Activated CD8-positive, alpha-beta memory T cell treated with anti-CD3 and anti-CD28 coated beads, Interleukin-2, amount 10 ng/mL, durations not matched to agents 7 days and 5 days (primary cell): ENCODE measurements around the gene LMO2. TPM values are rescaled to one million over a fixed set of nuclear protein-coding genes. Genes with fewer than 3 reads are reported as not detected.
"Not testable (repeated sequence)": the region's sequence is repeated elsewhere in the genome, so short reads cannot be mapped to it uniquely, and the experiment has no call there.

Source experiments
- ATAC-seq: fragments of 150-1000 bp; cut with Tn5 transposase; one replicate; pipeline ENCODE4 v1.10.0; 2021; ENCODE audit warnings: moderate library complexity
- CTCF ChIA-PET: fragments of 350-600 bp; sonication (Branson Sonifier 250); formaldehyde crosslinking; loops from one replicate; lab custom pipeline; 2021; ENCODE audit warnings: antibody characterized with exemption; lab: Charles Lee
- DNase-seq: peaks from one replicate; pipeline ENCODE4 v3.0.0-alpha.2; 2020
- H3K27ac Mint-ChIP-seq: one replicate; pipeline ENCODE4 v1.8.0; 2021; ENCODE audit warnings: mild to moderate bottlenecking, mixed read lengths
- H3K27me3 Mint-ChIP-seq: one replicate; pipeline ENCODE4 v1.8.0; 2021; ENCODE audit warnings: mixed read lengths
- H3K36me3 Mint-ChIP-seq: one replicate; pipeline ENCODE4 v1.8.0; 2021; ENCODE audit warnings: mild to moderate bottlenecking, mixed read lengths
- H3K4me1 Mint-ChIP-seq: one replicate; pipeline ENCODE4 v1.8.0; 2021; ENCODE audit warnings: mixed read lengths
- H3K4me3 Mint-ChIP-seq: one replicate; pipeline ENCODE4 v1.8.0; 2021; ENCODE audit warnings: mild to moderate bottlenecking, moderate library complexity, mixed read lengths
- H3K9me3 Mint-ChIP-seq: one replicate; pipeline ENCODE4 v1.8.0; 2022; ENCODE audit warnings: low read depth, mixed read lengths
- total RNA-seq, 2 experiments: library from RNA; stranded (reverse); gene quantifications; one replicate each; pipeline ENCODE4 v1.2.3, GENCODE V29; 2021

Gene LMO2
- total RNA-seq, result not detected

DNA sequence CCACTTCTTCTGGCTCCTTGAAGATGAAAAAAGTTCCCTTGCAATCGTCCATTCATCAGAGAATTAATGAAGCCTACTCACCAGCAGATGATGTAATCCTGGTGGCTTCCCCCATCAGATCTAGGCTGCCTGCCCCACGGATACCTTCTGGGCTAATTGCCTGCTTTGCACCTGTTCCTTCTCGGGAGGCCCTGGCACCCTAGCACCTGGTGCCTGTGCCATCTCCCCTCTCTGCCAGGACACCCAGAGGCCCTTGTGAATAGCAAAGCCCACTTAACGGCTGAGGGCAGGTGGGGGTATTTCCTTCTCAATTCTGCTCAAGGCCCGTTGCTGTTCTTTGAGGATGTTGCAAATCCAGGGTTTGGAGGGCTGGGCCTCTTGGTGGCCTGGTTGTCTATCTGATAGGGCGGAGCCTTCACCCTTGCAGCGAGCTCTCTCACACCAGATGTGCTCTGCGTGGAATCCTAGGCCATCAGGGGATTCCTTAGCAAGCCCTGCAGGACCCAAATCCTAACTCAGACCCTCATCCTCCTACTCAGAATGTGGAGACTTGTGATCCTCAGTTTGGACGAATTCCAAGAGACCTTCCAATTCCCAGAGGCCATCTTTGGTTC lies at the start of gene LMO2:
Gene LMO2 (minus strand): TSS at position 363 of the 614 bp plus-strand sequence. CDS start 22,360 bp downstream, outside the sequence.
- CTCF ChIA-PET, result interaction anchor here (1.4 kb wide), 1 partner anchor 96 kb away, joined by 5 read pairs; no protein-coding TSS in a partner anchor
- Mint-ChIP-seq H3K9me3 (no peaks in the 10 kb centered on the region), H3K4me1 (peaks cover 21% of the 10 kb centered on the region), H3K27ac (no peak within 1 kb of the TSS), H3K36me3 (no peaks in the 10 kb centered on the region), H3K27me3 (peaks cover 88% of the 10 kb centered on the region), H3K4me3 (no peak within 1 kb of the TSS)
- DNase-seq (no peak), ATAC-seq (no peak)

GRCh38 chr11:33940538-33940815 lies 48.6 kb upstream of the LMO2 start:
- Mint-ChIP-seq H3K27ac (no peak overlapping the region), H3K4me1 (no peaks in the 10 kb centered on the region), H3K4me3 (no peak overlapping the region), H3K27me3 (no peaks in the 10 kb centered on the region), H3K9me3 (no peaks in the 10 kb centered on the region), H3K36me3 (no peaks in the 10 kb centered on the region)
- DNase-seq, result no peak
- no peak for ATAC-seq
- CTCF ChIA-PET, result no interaction called here

DNA sequence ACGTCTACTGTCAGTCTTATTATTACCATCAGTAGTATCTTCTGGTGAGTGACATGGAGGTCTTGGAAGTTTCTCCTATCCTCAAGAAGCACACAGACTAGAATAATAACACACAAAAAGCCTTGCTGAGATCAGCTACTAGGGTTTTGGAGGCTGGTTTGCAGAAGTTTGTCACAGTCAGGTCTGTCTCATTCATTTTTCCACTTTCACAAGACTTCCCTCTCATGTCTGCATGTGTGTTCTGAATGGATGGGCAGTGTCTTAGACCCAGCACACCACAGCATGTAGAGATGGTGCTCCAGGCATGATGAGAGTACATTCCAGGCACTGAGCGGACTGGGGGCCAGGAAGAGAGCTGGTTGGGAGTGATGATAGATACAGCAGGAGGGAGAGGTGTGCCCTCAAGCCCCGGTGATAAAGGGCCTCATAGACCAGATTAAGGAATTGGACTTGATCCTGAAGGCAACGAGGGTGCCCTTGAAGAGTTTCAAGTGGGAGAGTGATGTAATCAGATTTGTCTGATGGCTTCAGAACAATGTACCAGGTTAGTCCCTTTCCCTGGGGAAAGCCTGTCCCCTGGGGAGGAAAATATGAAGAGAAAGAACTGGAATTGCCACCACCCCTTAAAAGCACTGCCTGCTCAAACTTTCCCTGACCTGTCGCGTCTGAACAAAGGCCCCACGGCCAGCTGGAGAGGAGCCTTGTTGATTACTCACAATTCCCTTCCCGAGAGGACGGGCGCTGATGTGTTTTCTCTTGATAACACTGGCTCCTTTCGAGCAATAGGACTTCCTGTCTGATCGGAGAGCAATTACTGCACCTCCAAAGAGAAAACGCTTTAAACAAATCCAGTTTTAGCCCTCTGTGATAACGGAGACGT lies 45.1 kb upstream of the LMO2 start:
- no peaks in the 10 kb centered on the region for H3K36me3 Mint-ChIP-seq
- DNase-seq (no peak), ATAC-seq (no peak)
- peaks cover 3% of the 10 kb centered on the region for H3K9me3 Mint-ChIP-seq
- no peak overlapping the region for H3K4me3 Mint-ChIP-seq
- CTCF ChIA-PET, result no interaction called here
- H3K27ac Mint-ChIP-seq, result no peak overlapping the region
- no peaks in the 10 kb centered on the region for H3K27me3 Mint-ChIP-seq
- H3K4me1 Mint-ChIP-seq, result no peaks in the 10 kb centered on the region

DNA sequence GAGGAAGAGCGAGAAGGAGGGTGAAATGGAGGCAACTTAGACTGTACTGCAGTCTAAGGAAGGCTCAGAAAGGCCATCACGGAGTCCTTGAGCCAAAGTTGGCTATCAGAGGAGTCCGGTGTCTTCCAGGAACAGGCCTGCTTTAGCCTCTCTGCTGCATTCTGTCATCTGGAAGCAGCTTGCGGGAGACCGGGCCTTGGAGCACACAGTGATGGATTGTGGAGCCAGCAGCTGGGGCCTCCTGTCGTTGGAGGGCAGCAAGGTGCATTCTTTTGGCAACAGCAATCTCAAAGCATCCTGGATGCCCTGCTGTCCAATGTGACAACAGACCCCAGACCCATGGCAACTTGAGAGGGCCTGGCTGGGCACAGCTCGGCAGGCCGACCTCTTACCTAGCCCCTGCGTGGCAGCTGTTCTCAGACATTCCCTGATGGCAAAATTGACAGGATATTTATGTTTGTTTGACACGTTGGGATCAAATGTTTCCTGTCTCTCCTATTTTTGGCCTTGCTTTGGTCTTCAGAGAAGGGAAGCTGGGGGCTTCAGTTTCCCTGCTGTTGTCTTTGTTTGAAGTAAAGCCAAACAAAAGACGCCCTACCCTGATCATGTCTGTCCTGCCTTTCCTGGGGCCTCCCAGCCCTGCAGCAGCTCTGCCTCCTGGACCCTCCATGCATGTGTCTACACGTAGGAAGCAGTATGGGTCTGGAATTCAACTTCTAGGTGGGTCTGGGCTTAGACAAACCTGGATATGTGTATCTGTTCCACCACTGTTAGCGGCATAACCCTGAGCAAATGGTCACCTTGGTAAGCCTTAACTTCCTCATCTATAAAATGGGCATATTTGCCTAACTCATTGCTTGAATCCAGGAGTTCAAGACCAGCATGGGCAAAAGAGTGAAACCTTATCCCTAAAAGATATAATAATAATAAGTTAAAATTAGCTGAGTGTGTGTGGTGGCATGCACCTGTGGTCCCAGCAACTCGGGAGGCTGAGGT lies 43.9 kb upstream of the LMO2 start:
- DNase-seq, result no peak
- no peaks in the 10 kb centered on the region for H3K36me3 Mint-ChIP-seq
- H3K4me1 Mint-ChIP-seq, result no peaks in the 10 kb centered on the region
- peaks cover 4% of the 10 kb centered on the region for H3K27me3 Mint-ChIP-seq
- CTCF ChIA-PET, result no interaction called here
- no peak overlapping the region for H3K4me3 Mint-ChIP-seq
- no peak for ATAC-seq
- peaks cover 3% of the 10 kb centered on the region for H3K9me3 Mint-ChIP-seq
- no peak overlapping the region for H3K27ac Mint-ChIP-seq

- DNase-seq (no peak), ATAC-seq (no peak)
- peaks cover 4% of the 10 kb centered on the region for H3K27me3 Mint-ChIP-seq
- CTCF ChIA-PET, result no interaction called here
- no peak overlapping the region for H3K4me3 Mint-ChIP-seq
- peaks cover 3% of the 10 kb centered on the region for H3K9me3 Mint-ChIP-seq
- no peak overlapping the region for H3K27ac Mint-ChIP-seq
- no peaks in the 10 kb centered on the region for H3K36me3 Mint-ChIP-seq
- no peaks in the 10 kb centered on the region for H3K4me1 Mint-ChIP-seq
Measured at GRCh38 chr11:33935005-33935404, 43.1 kb upstream of the LMO2 start.

DNA sequence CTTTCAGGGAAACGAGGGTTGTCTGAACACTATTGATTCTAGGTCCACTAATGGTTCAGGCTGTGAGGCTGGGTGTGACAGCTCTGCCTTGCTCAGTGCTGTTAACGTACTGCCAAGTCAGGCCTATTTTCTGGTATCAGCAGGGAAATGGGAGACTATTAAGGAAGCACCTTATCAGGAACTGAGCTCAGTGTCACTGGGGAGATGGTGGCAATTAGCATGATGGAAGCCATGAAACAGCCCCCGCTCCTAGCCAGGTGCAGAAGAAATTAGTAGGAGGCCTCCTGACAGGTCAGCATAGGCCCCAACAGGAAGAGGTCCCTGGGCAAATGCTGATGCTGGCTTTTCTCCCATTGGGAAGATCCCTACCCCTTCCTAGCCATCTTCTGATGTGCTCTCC lies 42.6 kb upstream of the LMO2 start:
- H3K27ac Mint-ChIP-seq, result no peak overlapping the region
- CTCF ChIA-PET, result no interaction called here
- no peak for ATAC-seq
- DNase-seq, result no peak
- peaks cover 4% of the 10 kb centered on the region for H3K27me3 Mint-ChIP-seq
- H3K9me3 Mint-ChIP-seq, result peaks cover 3% of the 10 kb centered on the region
- no peaks in the 10 kb centered on the region for H3K36me3 Mint-ChIP-seq
- no peaks in the 10 kb centered on the region for H3K4me1 Mint-ChIP-seq
- no peak overlapping the region for H3K4me3 Mint-ChIP-seq

DNA sequence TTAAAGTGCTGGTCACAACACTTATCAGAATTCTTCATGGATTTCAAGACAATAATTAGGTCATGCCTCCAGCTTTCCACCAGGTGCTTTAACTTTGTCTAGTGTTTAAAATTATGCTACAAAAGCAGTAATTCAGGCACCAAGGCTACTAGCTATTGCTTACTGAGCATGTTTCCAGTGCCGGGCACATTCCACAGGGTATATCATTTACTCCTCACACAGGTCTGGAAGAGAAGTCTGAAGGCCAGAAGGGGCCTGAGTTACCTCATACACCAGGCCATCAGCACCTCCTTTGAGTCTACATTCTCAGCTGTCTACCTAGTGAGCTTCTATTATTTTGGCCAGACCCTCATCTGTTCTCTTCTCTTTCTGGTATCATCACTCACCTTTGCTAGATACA lies 41.7 kb upstream of the LMO2 start:
- no peak for ATAC-seq
- Mint-ChIP-seq H3K27me3 (peaks cover 4% of the 10 kb centered on the region), H3K4me3 (no peak overlapping the region), H3K9me3 (peaks cover 3% of the 10 kb centered on the region), H3K27ac (no peak overlapping the region), H3K4me1 (no peaks in the 10 kb centered on the region), H3K36me3 (no peaks in the 10 kb centered on the region)
- no peak for DNase-seq
- CTCF ChIA-PET, result no interaction called here

DNA sequence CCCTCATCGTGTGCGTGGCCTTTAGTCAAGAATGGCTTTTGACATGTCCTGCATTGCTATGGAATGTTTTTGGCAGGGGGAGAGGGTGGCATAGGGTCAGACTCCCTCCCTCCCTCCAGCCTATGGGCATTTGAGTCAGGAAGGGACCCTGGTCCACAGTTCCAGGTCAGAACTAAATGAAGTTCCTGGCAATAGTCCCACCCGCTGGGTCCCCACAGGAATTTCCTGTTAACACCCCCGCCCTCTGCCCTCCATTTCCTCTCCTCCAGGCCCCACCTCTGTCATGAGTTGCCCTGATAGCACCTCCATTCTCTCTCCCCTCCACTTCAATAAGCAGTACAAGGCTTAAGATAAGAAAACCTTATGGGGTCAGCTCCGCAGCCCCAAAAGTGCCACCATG lies 40.8 kb upstream of the LMO2 start:
- CTCF ChIA-PET, result no interaction called here
- no peak for ATAC-seq
- no peaks in the 10 kb centered on the region for H3K36me3 Mint-ChIP-seq
- H3K9me3 Mint-ChIP-seq, result peaks cover 3% of the 10 kb centered on the region
- H3K27me3 Mint-ChIP-seq, result peaks cover 4% of the 10 kb centered on the region
- no peak overlapping the region for H3K27ac Mint-ChIP-seq
- DNase-seq, result no peak
- no peak overlapping the region for H3K4me3 Mint-ChIP-seq
- no peaks in the 10 kb centered on the region for H3K4me1 Mint-ChIP-seq

DNA sequence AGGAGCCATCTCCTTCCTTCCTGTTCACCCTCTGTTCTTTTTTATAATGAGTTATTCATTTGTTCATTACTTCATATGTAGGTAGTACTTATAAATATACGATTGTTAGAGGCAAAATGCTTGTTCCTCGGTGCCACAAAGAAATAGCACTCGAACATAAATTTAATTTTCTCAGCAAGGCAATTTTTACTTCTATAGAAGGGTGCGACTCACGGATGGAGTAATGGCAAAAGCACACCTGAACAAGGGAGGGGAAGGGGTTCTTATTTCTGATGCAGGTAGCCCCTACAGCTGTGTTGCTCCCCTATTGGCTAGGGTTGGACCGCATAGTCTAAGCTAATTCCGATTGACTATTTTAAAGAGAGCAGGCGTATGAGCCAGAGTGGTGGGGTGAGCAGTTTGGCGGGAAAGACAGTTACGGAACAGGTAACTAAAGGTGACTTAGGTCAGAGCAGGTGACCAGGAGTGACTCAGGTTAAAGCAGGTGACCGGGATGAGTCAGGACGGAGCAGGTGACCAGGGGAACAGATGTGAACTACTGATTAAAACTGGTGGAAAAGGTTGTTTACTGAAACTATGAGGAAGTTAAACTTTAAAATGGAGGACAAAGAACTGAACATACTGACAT lies 40.0 kb upstream of the LMO2 start:
- DNase-seq, CTCF ChIA-PET, H3K9me3 Mint-ChIP-seq, H3K36me3 Mint-ChIP-seq, H3K4me1 Mint-ChIP-seq, H3K27ac Mint-ChIP-seq, H3K27me3 Mint-ChIP-seq, ATAC-seq, H3K4me3 Mint-ChIP-seq: not testable (repeated sequence)

- DNase-seq, result no peak
- CTCF ChIA-PET, result no interaction called here
- Mint-ChIP-seq H3K27ac (no peak overlapping the region), H3K4me1 (no peaks in the 10 kb centered on the region), H3K9me3 (peaks cover 3% of the 10 kb centered on the region), H3K36me3 (no peaks in the 10 kb centered on the region), H3K27me3 (peaks cover 4% of the 10 kb centered on the region), H3K4me3 (no peak overlapping the region)
- no peak for ATAC-seq
Measured at GRCh38 chr11:33931067-33931466, 39.2 kb upstream of the LMO2 start.

GRCh38 chr11:33930317-33931021 lies 38.6 kb upstream of the LMO2 start:
- CTCF ChIA-PET, result no interaction called here
- no peaks in the 10 kb centered on the region for H3K36me3 Mint-ChIP-seq
- peaks cover 3% of the 10 kb centered on the region for H3K9me3 Mint-ChIP-seq
- ATAC-seq (no peak), DNase-seq (no peak)
- H3K4me3 Mint-ChIP-seq, result no peak overlapping the region
- H3K4me1 Mint-ChIP-seq, result no peaks in the 10 kb centered on the region
- H3K27ac Mint-ChIP-seq, result no peak overlapping the region
- H3K27me3 Mint-ChIP-seq, result peaks cover 4% of the 10 kb centered on the region

DNA sequence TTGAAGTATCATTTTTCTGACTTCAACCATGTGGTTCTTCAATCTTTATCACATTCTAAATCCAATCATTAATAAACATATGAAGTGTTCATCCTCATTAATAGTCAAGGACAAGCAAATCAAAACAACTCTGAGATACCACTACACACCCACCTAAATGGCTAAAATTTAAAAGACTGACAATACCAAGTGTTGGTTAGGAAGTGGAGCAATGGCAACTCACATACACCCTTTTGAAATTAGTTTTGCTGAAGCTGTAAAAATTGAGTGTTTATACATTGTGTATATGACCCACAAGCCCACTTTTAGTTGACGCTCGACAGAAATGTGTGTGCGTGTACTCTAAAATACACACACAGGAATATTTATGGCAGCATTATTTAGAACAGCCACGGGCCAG lies 36.7 kb upstream of the LMO2 start:
- H3K4me1 Mint-ChIP-seq, result no peaks in the 10 kb centered on the region
- H3K4me3 Mint-ChIP-seq, result no peak overlapping the region
- peaks cover 20% of the 10 kb centered on the region for H3K27me3 Mint-ChIP-seq
- DNase-seq, result no peak
- CTCF ChIA-PET, result no interaction called here
- H3K27ac Mint-ChIP-seq, result no peak overlapping the region
- H3K9me3 Mint-ChIP-seq, result peaks cover 3% of the 10 kb centered on the region
- H3K36me3 Mint-ChIP-seq, result no peaks in the 10 kb centered on the region
- no peak for ATAC-seq
